Stimulated activated CD4-positive, alpha-beta T cell treated with anti-CD3 and anti-CD28 coated beads, TNF-alpha, amount 100 ng/mL, for 48 hours (primary cell): Measurements from ENCODE around the gene SAMD4A.

Experiments
- DNase-seq, 3 donors: peaks; one replicate each; pipeline ENCODE4 v3.0.0-alpha.2; 2020; ENCODE audit warnings: low read depth in 3 of 3

The SAMD4A gene, protein sequence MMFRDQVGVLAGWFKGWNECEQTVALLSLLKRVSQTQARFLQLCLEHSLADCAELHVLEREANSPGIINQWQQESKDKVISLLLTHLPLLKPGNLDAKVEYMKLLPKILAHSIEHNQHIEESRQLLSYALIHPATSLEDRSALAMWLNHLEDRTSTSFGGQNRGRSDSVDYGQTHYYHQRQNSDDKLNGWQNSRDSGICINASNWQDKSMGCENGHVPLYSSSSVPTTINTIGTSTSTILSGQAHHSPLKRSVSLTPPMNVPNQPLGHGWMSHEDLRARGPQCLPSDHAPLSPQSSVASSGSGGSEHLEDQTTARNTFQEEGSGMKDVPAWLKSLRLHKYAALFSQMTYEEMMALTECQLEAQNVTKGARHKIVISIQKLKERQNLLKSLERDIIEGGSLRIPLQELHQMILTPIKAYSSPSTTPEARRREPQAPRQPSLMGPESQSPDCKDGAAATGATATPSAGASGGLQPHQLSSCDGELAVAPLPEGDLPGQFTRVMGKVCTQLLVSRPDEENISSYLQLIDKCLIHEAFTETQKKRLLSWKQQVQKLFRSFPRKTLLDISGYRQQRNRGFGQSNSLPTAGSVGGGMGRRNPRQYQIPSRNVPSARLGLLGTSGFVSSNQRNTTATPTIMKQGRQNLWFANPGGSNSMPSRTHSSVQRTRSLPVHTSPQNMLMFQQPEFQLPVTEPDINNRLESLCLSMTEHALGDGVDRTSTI

DNA sequence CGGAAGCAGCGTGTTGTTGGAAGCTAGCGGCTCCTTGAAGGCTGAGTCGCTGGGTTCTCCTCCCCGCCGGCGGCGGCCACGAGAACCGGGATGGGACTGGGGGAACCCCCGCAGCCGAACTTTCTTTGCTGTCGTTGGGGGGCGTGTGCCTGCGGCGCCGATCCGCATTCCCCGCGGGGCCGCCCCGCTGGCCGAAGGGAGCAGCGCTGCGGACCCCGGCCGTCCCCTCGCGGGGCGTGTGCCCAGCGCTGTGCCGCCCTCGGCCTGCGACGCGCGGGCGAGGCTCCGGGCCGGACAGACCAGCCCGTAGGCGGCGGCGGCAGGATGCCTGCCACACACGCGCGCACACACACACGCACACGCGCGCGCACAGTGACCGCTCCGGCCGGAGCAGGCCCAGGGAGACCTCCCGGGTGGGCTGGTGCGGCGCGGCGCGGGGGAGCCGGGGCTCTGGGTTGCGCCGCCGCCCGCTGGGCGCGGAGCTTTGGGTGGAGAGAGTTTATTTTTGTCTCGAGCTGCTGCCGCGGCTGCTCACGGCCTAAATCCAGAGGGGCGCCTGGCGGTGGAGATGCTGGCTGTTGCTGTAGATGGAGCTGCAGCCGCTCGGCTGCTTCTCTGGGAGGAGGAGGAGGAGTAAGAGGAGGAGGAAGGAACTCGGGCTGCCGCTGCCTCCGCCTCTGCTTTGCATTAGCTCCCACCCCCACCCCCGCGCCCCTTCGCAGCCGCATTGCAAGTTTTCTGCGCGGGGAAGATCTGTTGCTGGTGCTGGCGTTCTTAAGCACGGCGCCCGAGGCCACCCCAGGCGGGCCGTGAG, at the start of gene SAMD4A:
Gene SAMD4A (plus strand): TSS at position 719 of the 814 bp plus-strand sequence. CDS start 789 bp downstream, outside the sequence.
- peak in 1 of 3 donors; percentile 41 for DNase-seq

DNA sequence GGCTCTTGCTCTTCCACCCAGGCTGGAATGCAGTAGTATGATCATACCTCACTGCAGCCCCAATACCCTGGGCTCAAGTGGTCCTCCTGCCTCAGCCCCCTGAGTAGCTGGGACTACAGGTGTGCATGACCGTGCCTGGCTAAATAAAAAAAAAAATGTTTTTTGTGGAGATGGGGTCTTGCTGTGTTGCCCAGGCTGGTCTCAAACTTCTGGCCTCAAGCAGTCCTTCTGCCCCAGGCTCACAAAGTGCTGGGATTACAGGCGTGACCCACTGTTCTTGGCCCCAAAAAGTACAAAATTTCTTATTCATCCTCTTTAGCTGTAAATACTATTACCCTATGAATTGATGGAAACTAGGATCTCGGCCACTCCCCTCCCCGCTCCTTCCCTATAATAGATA, 42.5 kb upstream of the SAMD4A start:
- DNase-seq = no peak

DNA sequence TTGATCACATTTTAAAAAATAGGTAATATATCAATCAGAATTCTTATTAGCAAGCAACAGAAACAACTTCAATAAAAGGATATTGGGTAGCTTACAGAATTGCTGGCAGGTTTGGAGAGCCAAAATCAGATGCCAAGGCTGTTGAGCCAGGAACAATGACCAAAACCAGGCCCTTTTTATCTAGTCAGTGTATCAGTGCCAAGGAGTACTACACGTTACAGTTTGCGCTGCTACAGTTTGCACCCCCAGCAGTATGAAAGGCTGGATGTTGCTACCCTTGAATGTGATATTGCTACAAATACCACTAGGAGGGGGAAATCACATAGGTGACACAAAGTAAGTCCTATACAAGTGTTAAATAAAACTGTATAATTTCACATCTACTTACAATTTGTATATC, 38.0 kb upstream of the SAMD4A start:
- DNase-seq = no peak

DNA sequence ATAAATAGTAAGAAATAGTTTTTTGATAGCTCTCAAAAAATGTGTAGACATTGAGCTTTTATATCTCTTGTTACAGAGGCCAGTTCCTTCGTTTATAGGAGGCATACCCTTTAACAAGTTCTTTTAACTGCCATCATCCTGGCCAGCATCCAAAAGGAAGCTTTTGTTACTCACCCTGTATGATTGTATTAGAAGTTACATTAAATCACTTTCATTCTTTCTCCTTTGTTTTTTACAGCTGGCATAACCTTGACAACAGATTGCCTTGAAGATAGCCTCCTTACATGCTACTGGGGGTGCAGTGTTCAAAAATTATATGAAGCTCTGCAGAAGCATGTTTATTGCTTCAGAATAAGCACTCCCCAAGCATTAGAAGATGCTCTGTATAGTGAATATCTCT, 37.1 kb upstream of the SAMD4A start:
- DNase-seq = no peak

DNA sequence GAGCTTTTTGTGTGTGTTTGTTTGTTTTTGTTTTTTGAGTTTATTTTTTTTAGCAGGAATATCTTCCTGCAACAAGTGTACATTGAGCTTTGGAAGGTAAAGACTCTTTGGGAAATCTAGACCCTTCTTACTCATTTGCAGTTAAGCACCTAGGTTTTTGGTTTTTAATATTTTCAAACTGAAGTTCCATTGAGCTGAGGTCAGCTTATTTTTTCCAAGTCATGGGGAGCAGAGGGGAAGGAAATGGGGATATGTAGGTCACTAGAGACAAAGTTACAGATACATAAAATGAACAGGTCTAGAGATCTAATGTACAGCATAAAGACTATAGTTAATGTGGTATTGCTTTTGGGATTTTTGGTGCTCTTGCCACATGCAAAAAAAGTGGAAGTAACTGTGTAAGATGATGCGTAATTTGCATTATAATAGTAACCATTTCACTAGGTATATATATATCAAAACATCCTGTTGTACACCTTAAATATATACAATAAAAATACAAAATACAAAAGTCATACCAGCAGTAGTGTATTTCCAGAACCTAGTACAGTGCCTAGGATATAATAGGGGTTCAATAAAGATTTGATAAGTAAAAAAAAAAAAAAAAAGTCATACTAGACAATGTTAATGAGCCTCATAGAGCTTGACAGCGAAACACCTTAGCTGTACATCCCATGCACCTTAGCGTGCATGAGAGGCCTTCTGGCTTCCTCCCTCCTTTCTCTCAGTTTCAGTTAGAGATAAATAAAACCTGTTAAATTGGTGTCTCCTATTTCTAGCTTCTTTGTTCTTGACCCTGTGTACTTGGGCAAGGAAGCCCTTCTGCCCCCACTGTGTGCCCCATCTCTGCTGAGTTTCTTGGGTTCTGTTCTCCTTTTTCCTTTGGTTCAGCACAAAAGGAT, 34.6 kb upstream of the SAMD4A start:
- DNase-seq = no peak

DNA sequence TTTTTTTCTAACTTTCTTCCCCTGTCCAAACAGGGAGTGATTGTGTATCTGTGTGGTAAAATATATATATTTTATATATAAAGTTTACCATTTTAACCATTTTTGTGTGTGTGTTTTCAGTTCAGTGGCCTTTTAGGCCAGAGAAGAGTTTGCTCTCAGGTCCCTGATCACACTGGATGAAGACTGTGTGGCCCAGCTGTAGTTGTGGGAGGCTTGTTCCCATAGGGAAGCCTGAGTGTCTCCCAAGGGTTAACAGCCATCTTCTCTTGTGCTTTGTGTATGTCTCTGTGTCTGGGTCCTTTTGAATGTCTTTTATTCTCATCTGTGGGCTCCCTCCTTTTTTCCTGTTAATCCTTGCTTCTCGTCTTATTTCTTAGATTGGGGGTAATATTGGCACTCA, 33.8 kb upstream of the SAMD4A start:
- DNase-seq = no peak

DNA sequence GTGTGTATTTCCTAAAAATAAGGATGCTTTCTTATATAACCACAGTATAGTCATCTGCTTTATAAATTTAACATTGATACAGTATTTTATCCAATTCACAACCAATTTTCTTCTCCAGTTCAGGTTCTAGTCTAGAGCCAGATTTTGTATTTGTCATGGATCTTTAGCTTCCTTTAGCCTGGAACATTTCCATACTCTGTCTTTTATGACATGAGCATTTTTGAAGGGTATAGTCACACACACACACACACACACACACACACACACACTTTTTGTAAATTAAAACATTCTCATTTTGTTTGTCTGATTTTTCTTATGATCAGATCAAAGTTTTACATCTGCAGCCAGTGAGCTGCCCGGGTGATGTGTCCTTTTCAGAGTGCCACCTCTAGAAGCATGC, 31.8 kb upstream of the SAMD4A start:
- no peak for DNase-seq

DNA sequence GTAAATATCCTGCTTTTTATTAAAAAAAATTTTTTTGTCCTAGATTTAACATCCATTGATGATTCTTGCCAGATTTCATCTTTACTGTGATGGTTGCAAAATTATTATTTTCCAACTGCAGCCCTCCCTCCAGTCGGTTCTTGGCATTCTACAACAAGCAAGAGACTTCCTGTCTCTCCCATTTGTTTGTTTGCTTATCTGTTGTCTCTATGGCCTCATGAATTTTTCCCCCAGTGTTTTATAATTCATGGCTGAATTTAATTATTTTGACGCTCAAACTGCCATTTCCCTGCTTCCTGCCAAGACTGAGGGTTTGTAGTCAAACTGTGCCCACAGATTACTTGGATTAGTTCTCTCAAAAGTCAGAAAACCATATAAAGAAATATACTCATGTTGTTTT, 31.3 kb upstream of the SAMD4A start:
- no peak for DNase-seq

DNA sequence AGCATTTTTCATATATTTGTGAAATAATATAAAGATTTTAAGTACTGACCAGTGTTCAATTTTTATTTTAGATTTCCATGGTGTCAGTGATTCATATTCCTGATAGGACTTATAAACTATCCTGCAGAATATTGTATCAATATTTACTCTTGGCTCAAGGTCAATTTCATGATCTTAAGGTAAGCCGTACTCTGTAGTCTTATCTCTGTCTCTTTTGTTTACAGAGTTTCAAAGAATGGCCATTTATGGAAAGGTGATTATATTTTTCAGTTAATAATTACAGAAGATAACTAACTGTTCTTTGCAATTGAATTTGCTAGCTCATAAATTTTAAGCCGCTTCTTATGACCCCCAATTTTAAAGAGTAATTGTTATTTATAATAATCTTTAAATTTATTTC, 29.3 kb upstream of the SAMD4A start:
- no peak for DNase-seq

DNA sequence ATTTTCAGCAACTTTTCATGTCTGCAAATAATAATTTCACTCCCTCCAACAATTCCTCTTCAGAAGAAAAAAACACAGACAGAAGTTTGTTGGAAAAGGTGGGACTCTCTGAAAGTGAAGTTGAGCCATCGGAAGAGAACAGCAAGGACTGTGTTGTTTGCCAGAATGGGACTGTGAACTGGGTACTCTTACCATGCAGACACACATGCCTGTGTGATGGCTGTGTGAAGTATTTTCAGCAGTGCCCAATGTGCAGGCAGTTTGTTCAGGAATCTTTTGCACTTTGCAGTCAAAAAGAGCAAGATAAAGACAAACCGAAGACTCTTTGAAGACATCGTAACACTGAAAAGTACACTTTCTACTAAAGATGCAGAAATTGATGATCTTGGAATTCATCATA, 28.9 kb upstream of the SAMD4A start:
- no peak for DNase-seq

DNA sequence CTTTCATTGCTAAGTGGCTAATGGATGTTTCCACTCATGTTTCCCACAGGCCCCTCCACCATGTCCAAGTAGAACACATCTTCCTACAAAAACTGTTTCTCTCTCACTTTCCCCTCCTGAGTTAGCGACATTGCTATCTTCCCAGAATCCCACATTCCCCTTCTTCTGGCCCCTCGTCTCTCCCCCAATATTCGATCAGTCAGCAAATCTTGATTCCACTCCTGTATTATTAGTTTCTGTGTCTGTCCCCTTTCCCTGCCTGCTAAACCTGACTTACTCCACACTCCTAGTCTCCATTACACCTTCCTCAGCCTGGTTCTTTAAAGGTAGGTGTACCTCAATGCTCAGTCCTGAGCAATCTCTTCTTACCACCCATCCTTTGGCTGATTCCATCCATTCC, 19.3 kb upstream of the SAMD4A start:
- no peak for DNase-seq

DNA sequence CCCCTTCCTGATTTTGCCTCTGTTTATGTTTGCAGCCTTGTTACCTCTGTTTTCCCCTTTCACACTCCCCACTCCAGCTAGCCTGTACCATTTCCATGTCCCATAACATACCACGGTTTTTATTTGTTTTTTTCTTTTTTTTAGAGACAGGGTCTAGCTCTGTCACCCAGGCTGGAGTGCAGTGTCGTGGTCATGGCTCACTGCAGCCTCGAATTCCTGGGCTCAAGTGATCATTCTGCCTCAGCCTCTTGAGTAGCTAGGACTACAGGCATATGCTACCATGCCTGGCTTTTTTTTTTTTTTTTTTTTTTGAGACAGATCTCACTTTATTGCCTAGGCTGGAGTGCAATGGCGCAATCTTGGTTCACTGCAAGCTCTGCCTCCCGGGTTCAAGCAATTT, 18.4 kb upstream of the SAMD4A start:
- DNase-seq = no peak

DNA sequence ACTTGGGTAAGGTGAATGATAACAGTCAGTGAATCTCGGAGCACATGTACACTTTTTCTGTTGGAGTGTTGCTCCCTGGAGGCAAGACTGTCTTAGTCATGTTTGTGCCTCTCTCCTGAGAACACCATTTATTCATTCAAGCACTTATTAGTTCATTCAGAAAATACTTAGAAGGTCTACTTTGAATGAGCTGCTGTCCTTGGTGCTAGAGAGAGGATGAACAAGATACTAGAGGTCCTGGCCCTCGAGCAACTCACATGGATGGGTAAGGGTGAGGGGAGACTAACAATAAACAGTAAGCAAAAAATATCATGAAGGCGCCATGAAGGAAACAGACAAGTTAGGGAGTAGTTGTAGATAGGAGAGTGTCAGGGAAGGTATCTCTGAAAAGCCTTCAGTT, 17.1 kb upstream of the SAMD4A start:
- DNase-seq = no peak

DNA sequence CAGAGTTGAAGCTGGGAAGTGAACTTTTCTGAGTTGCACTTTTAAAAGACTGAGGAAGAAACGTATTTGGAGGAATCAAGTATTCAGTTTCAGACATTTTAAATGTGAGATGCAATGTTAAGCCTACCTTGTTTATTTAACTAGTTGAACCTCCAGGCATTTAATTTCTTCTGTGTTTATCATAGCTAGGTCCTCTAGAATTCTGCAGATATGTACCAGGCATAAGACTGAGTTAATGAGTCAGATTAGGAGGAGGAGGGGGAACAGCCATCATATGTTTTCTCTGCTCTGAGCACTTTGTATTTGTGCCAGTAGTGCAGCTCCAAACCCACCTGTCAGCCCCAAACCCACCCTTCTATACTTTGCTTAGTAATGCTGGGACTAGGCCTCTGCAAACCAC, 16.4 kb upstream of the SAMD4A start:
- DNase-seq = no peak

DNA sequence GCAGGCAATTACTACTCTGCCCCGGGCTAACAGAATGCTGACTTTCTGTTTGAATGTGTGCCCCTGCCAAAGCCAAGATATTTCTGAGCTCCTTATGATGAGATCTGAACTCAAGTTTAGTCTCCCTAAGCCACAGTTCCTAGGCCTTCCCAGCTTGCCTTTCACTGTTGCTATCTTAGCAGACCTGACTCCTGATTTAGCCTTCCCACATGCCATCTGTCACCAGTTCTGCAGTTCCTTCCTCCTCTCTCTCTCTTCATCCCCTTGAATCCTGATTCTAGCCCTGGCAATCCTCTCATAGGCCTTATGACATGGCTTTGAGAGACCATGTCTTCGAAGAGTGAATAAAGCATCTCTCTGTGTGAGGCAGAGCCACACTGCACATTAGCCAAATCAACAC, 12.5 kb upstream of the SAMD4A start:
- no peak for DNase-seq

DNA sequence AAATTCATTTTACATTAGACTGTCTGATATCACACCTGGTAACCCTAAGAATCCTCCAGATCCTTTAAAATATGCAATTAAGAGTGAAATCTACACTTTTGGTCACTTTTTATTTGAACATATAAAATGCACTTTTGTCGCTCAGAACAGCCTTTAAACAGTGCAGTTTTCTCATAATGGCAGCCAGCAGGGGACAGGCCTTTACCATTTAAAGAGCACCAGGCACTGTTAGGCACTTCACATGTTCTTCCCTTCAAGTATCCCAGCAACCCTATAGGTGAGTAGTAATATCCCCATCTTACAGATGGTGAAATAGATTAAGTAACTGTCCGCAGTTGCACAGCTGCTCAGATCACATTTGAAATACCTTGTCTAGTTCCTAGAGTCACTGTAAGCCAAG, 11.3 kb upstream of the SAMD4A start:
- DNase-seq = no peak

DNA sequence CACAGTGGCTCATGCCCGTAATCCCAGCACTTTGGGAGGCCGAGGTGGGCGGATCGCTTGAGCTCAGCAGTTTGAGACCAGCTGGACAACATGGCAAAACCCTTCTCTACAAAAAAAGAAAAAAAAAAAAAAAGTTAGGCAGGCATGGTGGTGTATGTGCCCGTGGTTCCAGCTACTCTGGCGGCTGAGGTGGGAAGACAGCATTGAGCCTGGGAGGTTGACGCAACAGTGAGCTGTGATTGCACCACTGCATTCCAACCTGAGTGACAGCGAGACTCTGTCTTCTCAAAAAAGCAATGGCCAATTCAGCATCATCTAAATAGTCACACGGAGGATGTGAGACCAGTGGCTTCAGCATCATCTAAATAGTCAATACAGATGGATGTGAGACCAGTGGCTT, 10.4 kb upstream of the SAMD4A start:
- no peak for DNase-seq

DNA sequence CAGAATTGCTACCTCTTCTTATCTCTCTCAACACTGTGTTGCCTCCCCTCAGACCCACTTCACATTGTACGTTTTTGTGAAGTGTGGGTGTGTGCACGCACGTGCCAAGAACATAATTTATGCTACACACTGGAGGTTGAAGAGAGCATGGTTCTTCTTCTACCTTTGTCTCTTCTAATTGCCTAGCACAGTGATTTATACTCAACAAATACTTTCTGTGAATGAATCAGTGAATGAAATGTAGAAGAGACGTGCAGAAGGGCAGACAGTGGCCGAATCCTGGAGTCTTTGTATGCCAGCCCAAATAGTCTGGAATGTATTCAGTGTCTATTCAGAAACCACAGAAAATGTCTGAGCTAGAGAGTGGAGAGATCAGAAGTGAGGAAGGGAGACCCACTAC, 4.6 kb upstream of the SAMD4A start:
- no peak for DNase-seq

DNA sequence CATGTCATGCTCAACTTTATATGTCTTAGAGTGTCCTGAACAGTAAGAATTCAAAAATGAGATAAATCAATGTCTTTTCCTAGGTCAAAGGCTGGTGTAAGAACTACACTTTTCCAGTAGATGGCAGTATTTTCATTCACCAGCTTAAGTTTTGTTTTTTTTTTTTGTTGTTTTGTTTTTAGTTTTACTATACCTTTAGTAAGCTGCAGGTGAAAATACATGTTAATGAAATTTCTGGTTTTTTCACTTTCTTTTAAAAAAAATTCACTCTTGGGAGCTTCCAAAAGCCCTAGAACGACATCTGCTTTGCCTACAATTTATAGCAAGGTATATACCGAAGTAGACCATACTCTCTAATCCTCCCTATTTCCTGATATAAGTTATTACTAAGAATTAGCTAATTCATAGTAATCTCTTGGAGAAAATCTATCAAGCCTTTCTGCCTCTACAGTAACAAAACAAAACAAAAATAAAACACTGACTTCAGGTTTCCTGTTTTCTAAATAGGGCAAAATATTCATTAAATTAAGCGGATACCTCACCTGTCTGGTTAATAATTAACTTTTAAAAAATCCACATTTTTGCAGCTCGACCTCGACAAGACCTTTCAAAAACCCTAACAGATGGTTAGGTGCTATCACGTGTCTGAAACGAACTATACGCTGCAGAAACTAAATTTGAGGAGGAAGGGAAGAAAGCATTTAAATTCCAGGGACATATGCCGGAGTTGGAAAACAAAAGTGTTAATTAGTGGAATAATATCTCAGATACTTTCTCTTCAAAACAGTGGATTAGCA, 2.7 kb upstream of the SAMD4A start:
- DNase-seq = no peak
